Measurements from ENCODE around the gene SRGAP3. TPM values are rescaled to one million over a fixed set of nuclear protein-coding genes. Genes with fewer than 3 reads are reported as not detected.

The SRGAP3 gene
- total and polyA plus RNA-seq, 10 of the 15 experiments (the other 5 are each of a cell fraction or from before 2014, with no cell fraction given): 0.32 to 1.7 (median 0.99) TPM

DNA sequence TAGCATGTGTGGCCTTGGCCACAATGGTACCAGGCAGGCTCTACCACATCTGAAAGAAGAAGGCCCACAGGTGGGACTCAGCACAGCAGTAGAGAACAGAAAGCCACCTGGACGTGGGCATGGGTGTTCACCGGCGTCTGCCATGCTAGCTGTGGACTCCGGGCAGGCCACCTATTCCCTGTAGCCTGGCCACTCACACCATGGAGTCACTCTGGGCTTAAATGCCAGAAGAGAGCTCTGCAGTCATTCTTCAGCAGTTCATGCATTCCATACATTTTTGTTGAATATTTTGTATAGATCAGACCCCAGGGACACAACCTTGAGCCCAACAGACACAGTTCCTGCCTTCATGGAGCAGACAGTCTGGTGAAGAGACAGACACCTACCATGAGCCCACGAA, 138.6 kb downstream of the SRGAP3 start:
- H2AFZ ChIP-seq (ENCODE audit: control insufficient read depth, low read depth, low read length): no peak overlapping the region
- H3K36me3 ChIP-seq (ENCODE audit: control insufficient read depth in 2 of 2, insufficient read depth in 2 of 2, low read length in 1 of 2): no peaks in the 10 kb centered on the region
- no peaks in the 10 kb centered on the region for H3K79me2 ChIP-seq (ENCODE audit: control insufficient read depth, insufficient read depth, low read length)
- no peaks in the 10 kb centered on the region for H3K27me3 ChIP-seq (replicated peaks in 1 of 2; ENCODE audit: control insufficient read depth in 2 of 2, insufficient read depth in 2 of 2, low read length in 1 of 2)
- TF ChIP-seq CBX3 (IDR thresholded peaks at IDR 0.05; ENCODE audit: borderline replicate concordance, low read depth): no peak
- no peak for TF ChIP-seq EP300 (IDR thresholded peaks at IDR 0.05; ENCODE audit: borderline replicate concordance in 1 of 2, control insufficient read depth in 1 of 2, low read depth in 2 of 2, low read length in 2 of 2)
- TF ChIP-seq HDAC6 (IDR thresholded peaks at IDR 0.05; ENCODE audit: unreplicated experiment): no peak
- TF ChIP-seq, protein P1, sequence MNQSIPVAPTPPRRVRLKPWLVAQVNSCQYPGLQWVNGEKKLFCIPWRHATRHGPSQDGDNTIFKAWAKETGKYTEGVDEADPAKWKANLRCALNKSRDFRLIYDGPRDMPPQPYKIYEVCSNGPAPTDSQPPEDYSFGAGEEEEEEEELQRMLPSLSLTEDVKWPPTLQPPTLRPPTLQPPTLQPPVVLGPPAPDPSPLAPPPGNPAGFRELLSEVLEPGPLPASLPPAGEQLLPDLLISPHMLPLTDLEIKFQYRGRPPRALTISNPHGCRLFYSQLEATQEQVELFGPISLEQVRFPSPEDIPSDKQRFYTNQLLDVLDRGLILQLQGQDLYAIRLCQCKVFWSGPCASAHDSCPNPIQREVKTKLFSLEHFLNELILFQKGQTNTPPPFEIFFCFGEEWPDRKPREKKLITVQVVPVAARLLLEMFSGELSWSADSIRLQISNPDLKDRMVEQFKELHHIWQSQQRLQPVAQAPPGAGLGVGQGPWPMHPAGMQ (IDR thresholded peaks at IDR 0.05; ENCODE audit: borderline replicate concordance): no peak
- TF ChIP-seq POLR2A (IDR thresholded peaks at IDR 0.05; ENCODE audit: low read depth, low read length): no peak
- TF ChIP-seq JUND (IDR thresholded peaks at IDR 0.05; ENCODE audit: low read depth, low read length): no peak
- TF ChIP-seq IKZF1 (conservative IDR thresholded peaks at IDR 0.05): no peak
- TF ChIP-seq, protein P2, sequence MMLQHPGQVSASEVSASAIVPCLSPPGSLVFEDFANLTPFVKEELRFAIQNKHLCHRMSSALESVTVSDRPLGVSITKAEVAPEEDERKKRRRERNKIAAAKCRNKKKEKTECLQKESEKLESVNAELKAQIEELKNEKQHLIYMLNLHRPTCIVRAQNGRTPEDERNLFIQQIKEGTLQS (IDR thresholded peaks at IDR 0.05; ENCODE audit: borderline replicate concordance, extremely low read depth, low read depth, low read length): no peak
- no peak for TF ChIP-seq CBX5 (IDR thresholded peaks at IDR 0.05; ENCODE audit: low read depth)
- DNase-seq (ENCODE audit: low read depth, low spot score): no peak
- no peak for FAIRE-seq
- in situ Hi-C loops (cut with MboI) (no loop called here), intact Hi-C loops (cut with micrococcal nuclease; ENCODE audit: unreplicated experiment) (no loop called here)
- ChIA-PET RAD21 (ENCODE audit: unreplicated experiment) (no interaction called here), POLR2A (no interaction called here), CTCF (interaction anchor here (1.3 kb wide), 1 partner anchor 191 kb away, joined by 3 read pairs; no protein-coding TSS in a partner anchor), SMC1A (ENCODE audit: uncharacterized antibody, unreplicated experiment) (no interaction called here)
- no peaks in the 10 kb centered on the region for H3K4me1 ChIP-seq (ENCODE audit: control insufficient read depth, insufficient read depth, low read length)
- H3K4me3 ChIP-seq: no peak overlapping the region
- no peak overlapping the region for H3K9ac ChIP-seq (ENCODE audit: control insufficient read depth, insufficient read depth, low read length)
- no peak for ATAC-seq
- no peak overlapping the region for H3K4me2 ChIP-seq (ENCODE audit: control insufficient read depth, insufficient read depth)
- H3K9me3 ChIP-seq (replicated peaks; ENCODE audit: control insufficient read depth, insufficient read depth, low read length): no peaks in the 10 kb centered on the region; the same call in 2 of the 3 replicates
- H3K27ac ChIP-seq (ENCODE audit: control insufficient read depth, insufficient read depth): no peak overlapping the region
- no peaks in the 10 kb centered on the region for H4K20me1 ChIP-seq (ENCODE audit: control insufficient read depth, insufficient read depth)
- 38% methylated on average over 5 of the region's 5 CpGs for WGBS (ENCODE audit: insufficient coverage, insufficient replicate concordance, low lambda C conversion rate, missing lambda C conversion rate)
- BruUV-seq (replicated peaks): no TSS peak
